Stimulated activated CD4-positive, alpha-beta T cell treated with anti-CD3 and anti-CD28 coated beads, TNF-alpha, amount 100 ng/mL, for 24 hours (primary cell): ENCODE data around the gene AK3.

ENCODE experiments used
- DNase-seq, 3 experiments: peaks; one replicate each; pipeline ENCODE4 v3.0.0-alpha.2; 2020; ENCODE audit warnings: low read depth in 3 of 3

Gene AK3

DNA sequence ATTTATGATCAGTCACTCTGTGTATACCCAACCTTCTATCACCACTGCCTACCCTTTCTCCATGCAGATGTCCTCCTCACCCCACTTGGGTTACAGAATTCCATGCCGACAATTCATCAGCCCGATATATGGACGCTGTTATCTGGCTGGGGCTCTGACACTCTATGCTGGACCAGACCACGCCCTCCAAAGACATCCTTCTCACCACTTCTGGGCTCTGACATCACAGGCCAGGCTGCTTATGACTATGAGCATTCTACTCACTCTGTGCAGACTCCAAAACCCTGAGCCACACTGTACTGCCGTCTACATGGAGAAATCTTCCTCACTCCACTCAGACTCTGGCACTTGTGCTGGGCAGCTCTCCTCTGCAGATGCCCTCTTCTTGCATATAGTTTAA is 7.6 kb upstream of the AK3 start:
- no peak for DNase-seq

DNA sequence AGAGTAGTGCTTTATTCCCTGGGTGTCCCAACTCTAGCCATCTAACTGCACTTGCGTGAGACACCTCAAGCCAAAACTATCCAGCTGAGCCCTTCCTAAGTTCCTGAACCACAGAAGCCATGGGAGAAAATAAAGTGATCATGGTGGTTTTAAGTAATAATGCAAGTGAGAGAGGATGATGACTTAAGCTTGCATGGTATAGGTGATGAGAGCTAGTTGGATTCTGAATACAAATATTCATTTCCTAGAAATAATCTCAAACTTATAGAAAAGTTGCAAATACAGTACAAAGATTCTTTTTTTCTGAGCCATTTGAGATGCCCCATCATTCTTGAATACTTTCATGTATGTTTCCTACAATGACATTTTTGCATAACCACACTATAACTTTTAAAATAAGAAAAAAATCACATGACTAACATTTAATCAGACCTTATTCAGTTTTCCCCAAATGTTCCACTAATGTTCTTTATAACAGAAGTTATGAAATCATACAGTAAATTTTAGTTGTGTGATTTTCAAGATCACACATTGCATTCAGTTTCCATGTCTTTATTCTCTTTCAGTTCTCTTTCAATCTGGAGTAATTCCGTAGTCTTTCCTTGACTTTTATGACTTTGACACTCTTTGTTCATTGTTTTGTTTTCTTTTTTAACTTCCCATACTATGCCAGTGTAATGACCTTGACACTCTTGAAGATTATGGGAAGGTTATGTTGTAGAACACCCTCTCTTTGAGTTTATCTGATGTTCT is 5.5 kb upstream of the AK3 start:
- no peak for DNase-seq

DNA sequence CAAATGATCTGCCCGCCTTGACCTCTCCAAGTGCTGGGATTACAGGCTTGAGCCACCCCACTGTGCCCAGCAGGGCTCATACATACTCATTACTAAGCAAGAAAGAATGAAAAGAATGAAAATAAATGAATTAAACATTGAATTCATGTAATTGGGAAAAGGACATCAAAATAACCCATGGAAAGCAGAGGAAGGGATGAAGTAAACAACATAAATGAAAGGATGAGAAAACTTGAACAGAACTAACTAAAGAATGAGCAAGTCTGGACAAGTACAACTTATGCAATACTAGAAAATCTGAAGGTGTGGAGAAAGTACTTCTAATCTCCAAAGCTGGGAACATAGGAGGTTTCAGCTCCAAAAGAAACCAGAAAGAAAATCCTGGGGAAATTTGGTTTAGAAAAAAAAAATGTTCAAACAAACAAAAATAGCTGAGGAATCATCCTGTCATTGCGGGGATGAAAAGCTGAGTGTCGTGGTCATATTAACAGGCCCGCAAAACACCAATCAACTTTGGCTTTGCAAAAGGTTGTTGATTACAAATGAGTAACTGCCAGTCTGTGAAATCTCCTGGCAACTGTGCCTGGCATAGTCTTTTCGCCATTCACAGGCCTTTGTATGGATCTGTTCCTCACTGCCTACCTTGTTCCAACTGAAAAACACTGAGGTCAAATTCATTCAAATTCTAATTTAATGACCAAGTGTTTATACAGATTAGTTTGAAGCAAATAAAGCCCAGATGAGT is 2.3 kb upstream of the AK3 start:
- DNase-seq: no peak

- no peak for DNase-seq
These were observed 1.2 kb upstream of the AK3 start for GRCh38 chr9:4742246-4742645.

DNA sequence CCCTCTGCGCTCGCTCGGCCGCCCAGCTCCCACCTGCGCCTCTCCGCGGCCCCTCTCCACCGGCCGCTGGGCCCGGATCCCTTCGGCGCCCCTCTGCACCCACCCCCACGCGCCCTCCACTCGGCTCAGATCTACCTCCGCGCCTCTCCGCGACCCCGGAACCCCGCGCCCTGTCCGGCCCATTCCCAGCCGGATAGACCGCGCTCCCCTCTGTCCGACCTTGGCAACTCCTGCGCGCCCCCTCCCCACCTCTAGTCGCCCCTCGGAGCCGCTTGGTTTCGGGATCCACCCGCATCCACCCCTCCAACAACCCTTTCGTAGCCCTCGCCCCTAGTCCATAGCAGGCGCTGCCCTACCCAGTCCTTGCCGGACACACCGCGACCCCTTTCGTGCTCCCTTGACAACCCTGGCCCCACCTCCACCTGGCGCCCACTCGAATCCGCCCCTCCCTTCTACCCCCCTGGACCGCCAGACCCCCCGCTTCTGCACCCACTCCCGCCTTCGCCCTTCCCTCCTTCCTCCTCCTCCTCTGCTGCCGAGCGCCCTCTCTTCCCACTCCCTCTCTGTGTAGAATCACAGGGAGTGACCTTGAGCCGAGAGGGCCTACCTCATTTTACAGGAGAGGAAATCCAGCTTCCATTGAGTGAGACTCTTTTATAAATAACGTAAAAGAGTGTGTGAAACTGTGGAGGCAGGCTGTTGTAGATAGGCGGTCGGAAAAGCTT is 525 bp upstream of the AK3 start:
- DNase-seq: no peak

DNA sequence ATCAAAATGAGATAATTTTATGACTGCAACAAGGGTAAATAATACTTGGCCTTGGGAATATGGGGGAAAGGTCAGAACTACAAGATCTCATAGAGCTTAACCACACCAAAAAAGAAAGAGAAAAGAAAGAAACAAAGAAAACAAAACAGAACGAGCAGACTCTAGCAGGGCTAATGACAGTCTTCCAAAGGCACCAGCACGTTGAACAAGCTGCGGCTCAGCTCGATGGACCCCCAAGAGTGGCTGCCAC is 689 bp downstream of the AK3 start:
- no peak for DNase-seq

- DNase-seq: no peak
These were observed 1.2 kb downstream of the AK3 start for GRCh38 chr9:4739587-4740387.

DNA sequence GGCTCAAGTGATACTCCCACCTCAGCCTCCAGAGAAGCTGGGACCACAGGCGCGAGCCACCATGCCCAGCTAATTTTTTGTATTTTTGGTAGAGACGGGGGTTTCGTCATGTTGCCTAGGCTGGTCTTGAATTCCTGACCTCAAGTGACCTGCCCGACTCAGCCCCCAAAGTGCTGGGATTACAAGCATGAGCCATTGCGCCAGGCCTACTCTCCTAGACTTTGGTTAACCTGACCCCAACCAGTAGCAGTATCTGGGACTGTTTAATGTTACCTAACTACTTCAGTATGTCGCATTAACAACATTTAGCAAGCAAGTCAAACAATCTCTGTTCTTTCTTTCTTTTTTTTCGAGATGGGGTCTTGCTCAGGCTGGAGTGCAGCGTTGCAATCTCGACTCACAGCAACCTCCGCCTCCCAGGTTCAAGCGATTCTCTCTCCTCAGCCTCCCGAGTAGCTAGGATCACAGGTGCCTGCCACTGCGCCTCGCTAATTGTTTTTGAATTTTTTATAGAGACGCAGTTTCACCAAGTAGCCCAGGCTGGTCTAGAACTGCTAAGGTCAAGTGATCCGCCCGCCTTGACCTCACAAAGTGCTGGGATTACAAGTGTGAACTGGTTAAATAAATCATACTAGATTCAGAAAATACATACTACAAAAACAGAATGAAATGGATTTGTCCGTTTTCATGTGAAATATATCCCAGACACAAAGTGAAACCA is 2.0 kb downstream of the AK3 start:
- DNase-seq: no peak

GRCh38 chr9:4734150-4734549 is 6.9 kb downstream of the AK3 start:
- DNase-seq: no peak

- no peak for DNase-seq
These were observed 8.1 kb downstream of the AK3 start for GRCh38 chr9:4732890-4733289.

DNA sequence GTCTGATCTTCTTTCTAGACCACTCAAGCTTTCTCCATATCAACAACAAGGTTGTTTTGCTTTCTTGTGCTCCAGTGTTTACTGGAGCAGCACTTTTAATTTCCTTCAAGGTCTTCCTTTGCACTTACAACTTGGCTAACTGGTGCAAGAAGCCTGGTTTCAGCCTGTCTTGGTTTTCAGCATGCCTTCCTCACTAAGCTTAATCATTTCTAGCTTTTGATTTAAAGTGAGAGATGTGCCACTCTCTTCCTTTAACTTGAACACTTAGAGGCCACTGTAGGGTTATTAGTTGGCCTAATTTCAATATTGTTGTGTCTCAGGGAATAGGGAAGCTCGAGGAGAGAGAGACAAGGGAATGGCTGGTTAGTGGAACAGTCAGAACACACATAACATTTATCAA is 13.4 kb downstream of the AK3 start:
- no peak for DNase-seq

DNA sequence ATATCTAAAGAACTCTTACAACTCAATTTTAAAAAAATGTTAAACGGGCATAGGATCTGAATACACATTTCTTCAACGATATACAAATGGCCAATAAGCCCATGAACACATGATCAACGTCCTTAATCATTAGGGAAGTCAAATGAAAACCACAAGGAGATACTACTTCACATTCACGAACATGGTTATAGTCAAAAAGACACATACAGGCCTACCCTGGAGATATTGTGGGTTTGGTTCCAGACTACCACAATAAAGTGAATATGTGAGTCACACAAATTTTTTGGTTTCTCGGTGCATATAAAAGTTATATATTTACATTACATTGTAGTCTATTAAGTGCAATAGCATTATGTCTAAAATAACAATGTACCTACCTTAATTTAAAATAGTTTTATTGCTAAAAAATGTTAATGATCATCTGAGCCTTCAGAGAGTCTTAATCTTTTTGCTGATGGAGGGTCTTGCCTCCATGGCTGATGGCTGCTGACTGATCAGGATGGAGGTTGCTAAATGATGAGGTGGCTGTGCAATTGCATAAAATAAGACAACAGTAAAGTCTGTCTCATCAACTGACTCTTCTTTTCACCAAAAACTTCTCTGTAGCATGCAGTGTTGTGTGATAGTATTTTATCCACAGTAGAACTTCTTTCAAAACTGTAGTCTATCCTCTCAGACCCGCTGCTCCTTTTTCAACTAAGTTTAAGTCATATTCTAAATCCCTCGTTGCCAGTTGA is 15.1 kb downstream of the AK3 start:
- no peak for DNase-seq

- DNase-seq: no peak
These were observed 19.3 kb downstream of the AK3 start for GRCh38 chr9:4721736-4722135.

DNA sequence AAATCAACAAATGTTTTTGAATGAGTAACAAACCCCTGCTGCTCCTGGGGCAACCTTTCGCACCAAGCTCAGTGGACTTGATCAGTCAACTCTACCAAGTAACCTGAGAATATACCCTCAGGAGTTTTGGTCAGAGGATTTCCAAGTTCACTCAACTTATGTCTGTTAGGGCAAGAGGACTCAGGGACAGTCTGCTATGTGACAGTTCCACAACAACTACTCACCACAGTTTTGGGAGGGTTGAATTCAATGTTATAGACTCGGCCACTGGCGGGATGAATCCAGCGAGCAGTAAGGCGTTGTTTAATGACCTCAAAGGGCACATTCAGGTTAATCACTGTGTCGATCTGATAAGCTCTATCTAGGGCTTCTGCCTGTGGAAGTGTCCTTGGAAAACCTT is 22.1 kb downstream of the AK3 start:
- DNase-seq: no peak

- DNase-seq: no peak
These were observed 23.2 kb downstream of the AK3 start for GRCh38 chr9:4717815-4718214.

- no peak for DNase-seq
These were observed 24.8 kb downstream of the AK3 start for GRCh38 chr9:4716163-4716562.

DNA sequence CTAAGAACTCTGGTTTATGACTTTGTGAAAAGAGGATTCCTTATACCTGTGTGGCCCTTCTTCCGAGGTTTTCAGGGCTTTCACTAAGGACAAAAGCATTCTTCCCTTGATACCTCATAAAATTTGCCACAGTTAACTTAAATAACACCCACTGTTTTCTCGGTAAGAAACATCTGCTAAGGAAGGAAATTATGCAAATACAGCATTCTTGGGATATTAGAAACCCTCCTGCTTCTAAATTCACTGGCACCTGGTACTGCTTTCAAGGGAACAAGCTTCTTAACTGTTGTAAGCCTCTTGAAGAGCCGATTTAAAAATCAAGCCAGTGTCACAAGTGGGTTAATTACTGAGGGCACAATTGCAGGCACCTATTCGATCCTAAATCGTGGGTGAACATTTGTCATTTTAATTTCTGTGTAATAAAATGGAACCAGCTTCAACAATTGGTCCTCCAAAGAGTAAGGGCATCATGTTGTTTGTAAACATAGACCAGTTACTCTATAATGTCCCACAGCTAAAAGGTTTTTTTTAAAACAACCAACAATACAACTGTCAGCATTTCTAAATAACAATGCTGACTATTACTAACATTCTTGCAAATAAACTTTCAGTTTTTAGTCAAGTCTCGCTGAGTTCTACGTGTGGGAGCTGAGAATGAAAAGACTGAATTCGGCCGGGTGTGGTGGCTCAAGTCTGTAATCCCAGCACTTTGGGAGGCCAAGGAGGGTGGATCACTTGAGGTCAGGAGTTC is 26.6 kb downstream of the AK3 start:
- no peak for DNase-seq

GRCh38 chr9:4713849-4714248 is 27.2 kb downstream of the AK3 start:
- no peak for DNase-seq

GRCh38 chr9:4709380-4709779 is 31.6 kb downstream of the AK3 start:
- no peak for DNase-seq

DNA sequence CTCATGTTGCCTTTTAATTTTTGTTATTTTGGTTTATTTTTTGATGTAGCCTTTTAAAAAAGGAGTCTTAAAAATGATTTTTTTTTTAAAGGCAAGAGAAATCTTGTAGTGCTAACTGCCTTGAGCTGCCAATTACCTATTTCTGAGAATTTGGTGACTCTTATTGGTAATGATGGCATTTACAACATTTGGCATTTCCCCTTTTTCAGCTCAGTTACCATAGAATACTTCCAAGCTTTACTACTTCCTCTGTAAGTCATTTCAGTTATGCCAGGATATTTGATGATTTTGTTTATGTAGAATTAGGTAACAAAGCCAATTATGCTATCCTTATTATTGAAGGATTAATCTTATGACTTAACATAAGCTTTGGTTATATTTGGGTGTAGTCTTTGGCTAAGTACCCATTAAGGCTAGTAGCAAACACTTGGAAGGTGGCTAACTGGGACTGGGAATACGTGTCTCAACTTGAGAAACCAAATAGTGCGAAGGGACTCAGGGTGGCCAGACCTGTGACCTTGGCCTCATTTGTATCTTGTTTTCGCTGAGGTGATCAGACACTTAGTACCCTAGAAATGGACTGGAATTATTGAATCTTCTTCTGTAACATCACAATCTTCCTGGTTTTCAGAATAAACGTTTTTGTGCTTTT is 33.9 kb downstream of the AK3 start:
- no peak for DNase-seq
